Lung microvascular endothelial cell (primary cell): ENCODE data around the gene ACVRL1. TPM values are rescaled to one million over a fixed set of nuclear protein-coding genes. Genes with fewer than 3 reads are reported as not detected.

Experiments
- DNase-seq, 2 donors: peaks; one replicate each; pipeline versions ENCODE4 v3.0.0 to v3.0.0-alpha.2; 2010; ENCODE audit warnings: low read depth in 2 of 2
- total RNA-seq: library from RNA; depleted of rRNA; stranded (reverse); fragments of >200 nt; gene quantifications from 2 replicates; pipeline ENCODE4 v1.2.1, GENCODE V29; 2014

ACVRL1 gene
- total RNA-seq, 1 donor from 2014 or later = 393 TPM

- no peak for DNase-seq
Observed at GRCh38 chr12:51874000-51874399, 33.3 kb upstream of the ACVRL1 start.

GRCh38 chr12:51874486-51874885, 32.8 kb upstream of the ACVRL1 start:
- DNase-seq = no peak

- DNase-seq = no peak
Observed at GRCh38 chr12:51879102-51879501, 28.2 kb upstream of the ACVRL1 start.

- no peak for DNase-seq
Observed at GRCh38 chr12:51883295-51883694, 24.0 kb upstream of the ACVRL1 start.

- no peak for DNase-seq
Observed at GRCh38 chr12:51883998-51884675, 23.2 kb upstream of the ACVRL1 start.

GRCh38 chr12:51884676-51885229, 22.6 kb upstream of the ACVRL1 start:
- peak; percentile 85 to 90 for DNase-seq

- peak in 1 of 2 donors; percentile 20 for DNase-seq
Observed at GRCh38 chr12:51885294-51886020, 21.8 kb upstream of the ACVRL1 start.

GRCh38 chr12:51886021-51886710, 21.1 kb upstream of the ACVRL1 start:
- peak; percentile 99 to 100 for DNase-seq

GRCh38 chr12:51887476-51888315, 19.6 kb upstream of the ACVRL1 start, which contains the start of gene ANKRD33:
ANKRD33 (plus strand) TSS chr12:51888103; CDS start chr12:51888187, 84 bp downstream.
- peak in 1 of 2 donors; percentile 76 for DNase-seq

- no peak for DNase-seq
Observed at GRCh38 chr12:51888316-51889215, 18.7 kb upstream of the ACVRL1 start.

- DNase-seq = no peak
Observed at GRCh38 chr12:51889216-51890132, 17.8 kb upstream of the ACVRL1 start.

GRCh38 chr12:51890133-51890464, 17.2 kb upstream of the ACVRL1 start:
- no peak for DNase-seq

GRCh38 chr12:51890511-51891171, 16.7 kb upstream of the ACVRL1 start:
- DNase-seq = no peak

GRCh38 chr12:51891843-51892242, 15.5 kb upstream of the ACVRL1 start:
- DNase-seq = peak in 1 of 2 donors; percentile 53

GRCh38 chr12:51893786-51894185, 13.5 kb upstream of the ACVRL1 start:
- no peak for DNase-seq

- peak in 1 of 2 donors; percentile 31 for DNase-seq
Observed at GRCh38 chr12:51895378-51896135, 11.7 kb upstream of the ACVRL1 start.

- peak in 1 of 2 donors; percentile 67 for DNase-seq
Observed at GRCh38 chr12:51896236-51896635, 11.1 kb upstream of the ACVRL1 start.

GRCh38 chr12:51897181-51897580, 10.1 kb upstream of the ACVRL1 start:
- DNase-seq = peak; percentile 87 to 94
